Liver (tissue), 9 donors: Measurements from ENCODE around the gene ADORA3. TPM values are rescaled to one million over a fixed set of nuclear protein-coding genes. Genes with fewer than 3 reads are reported as not detected.

Experiments
- DNase-seq: peaks from one replicate; pipeline ENCODE4 v3.0.0-alpha.2; 2017; ENCODE audit warnings: low spot score
- H3K27ac ChIP-seq, 2 donors: one replicate each; pipeline ENCODE4 v1.7.0; 2013; ENCODE audit warnings: inconsistent platforms in 2 of 2, low read length in 2 of 2, control low read depth in 1 of 2, low read depth in 1 of 2, mild to moderate bottlenecking in 1 of 2
- H3K27me3 ChIP-seq, 4 donors: one replicate each; pipeline versions ENCODE4 v1.6.1 to v1.7.0; 2013; ENCODE audit warnings: low read length in 3 of 4, inconsistent platforms in 1 of 4, mild to moderate bottlenecking in 1 of 4, moderate library complexity in 1 of 4; ENCODE audit not compliant: control insufficient read depth in 4 of 4, insufficient read depth in 4 of 4
- H3K36me3 ChIP-seq, 4 donors: one replicate each; pipeline versions ENCODE4 v1.6.1 to v1.7.0; 2013; ENCODE audit warnings: low read length in 3 of 4, mild to moderate bottlenecking in 3 of 4, low read depth in 1 of 4, moderate library complexity in 1 of 4; ENCODE audit not compliant: control insufficient read depth in 4 of 4, insufficient read depth in 3 of 4
- H3K4me1 ChIP-seq, 4 donors: one replicate each; pipeline versions ENCODE4 v1.6.1 to v1.7.0; 2013; ENCODE audit warnings: low read length in 3 of 4, mild to moderate bottlenecking in 3 of 4, moderate library complexity in 1 of 4; ENCODE audit not compliant: control insufficient read depth in 4 of 4, insufficient read depth in 4 of 4
- H3K4me3 ChIP-seq, 3 donors: one replicate each; pipeline versions ENCODE4 v1.6.1 to v1.7.0; 2013; ENCODE audit warnings: low read length in 3 of 3, control low read depth in 1 of 3, low read depth in 1 of 3, mild to moderate bottlenecking in 1 of 3
- H3K9ac ChIP-seq, 2 donors: one replicate each; pipeline ENCODE4 v1.7.0; 2013; ENCODE audit warnings: low read length in 2 of 2, mild to moderate bottlenecking in 2 of 2, moderate library complexity in 2 of 2, control low read depth in 1 of 2, low read depth in 1 of 2
- H3K9me3 ChIP-seq, 4 donors: one replicate each; pipeline versions ENCODE4 v1.6.1 to v1.7.0; 2013; ENCODE audit warnings: low read length in 3 of 4; ENCODE audit not compliant: control insufficient read depth in 4 of 4
- ATF3 ChIP-seq: IDR thresholded peaks from 2 replicates; pipeline ENCODE4 v1.6.1; 2016; ENCODE audit warnings: antibody characterized with exemption
- CTCF ChIP-seq: fragments of 150-350 bp; IDR thresholded peaks from 2 replicates; pipeline ENCODE4 v1.5.1; 2017; ENCODE audit warnings: improper control_type of control experiment, low read depth, low read length; ENCODE audit not compliant: missing input control
- EGR1 ChIP-seq, 2 donors: IDR thresholded peaks; 2 replicates each; pipeline ENCODE4 v1.6.1; 2016 to 2018; ENCODE audit warnings: antibody characterized with exemption in 2 of 2, low read depth in 2 of 2
- FOXA2 ChIP-seq: IDR thresholded peaks from 2 replicates; pipeline ENCODE4 v1.6.1; 2016; ENCODE audit warnings: antibody characterized with exemption
- GABPA ChIP-seq, 2 donors: IDR thresholded peaks in 1 of 2; conservative IDR thresholded peaks in 1 of 2; 2 replicates each; pipeline ENCODE4 v1.6.1; 2016; ENCODE audit warnings: antibody characterized with exemption in 2 of 2, mild to moderate bottlenecking in 1 of 2, moderate library complexity in 1 of 2
- HNF4A ChIP-seq, 2 donors: conservative IDR thresholded peaks; 2 replicates each; pipeline ENCODE4 v1.6.1; 2016; ENCODE audit warnings: antibody characterized with exemption in 2 of 2, mild to moderate bottlenecking in 2 of 2
- HNF4G ChIP-seq: IDR thresholded peaks from 2 replicates; pipeline ENCODE4 v1.6.1; 2016; ENCODE audit warnings: antibody characterized with exemption
- JUND ChIP-seq, 2 donors: IDR thresholded peaks; 2 replicates each; pipeline ENCODE4 v1.6.1; 2016; ENCODE audit warnings: antibody characterized with exemption in 2 of 2
- MAX ChIP-seq: IDR thresholded peaks from 2 replicates; pipeline ENCODE4 v1.6.1; 2016; ENCODE audit warnings: antibody characterized with exemption
- NR2F2 ChIP-seq: IDR thresholded peaks from 2 replicates; pipeline ENCODE4 v1.6.1; 2016; ENCODE audit warnings: antibody characterized with exemption
- RAD21 ChIP-seq, 2 donors: IDR thresholded peaks; 2 replicates each; pipeline ENCODE4 v1.6.1; 2016; ENCODE audit warnings: antibody characterized with exemption in 2 of 2, mild to moderate bottlenecking in 2 of 2
- REST ChIP-seq: IDR thresholded peaks from 2 replicates; pipeline ENCODE4 v1.6.1; 2016; ENCODE audit warnings: antibody characterized with exemption, mild to moderate bottlenecking
- RXRA ChIP-seq, 2 donors: IDR thresholded peaks; 2 replicates each; pipeline ENCODE4 v1.6.1; 2017 to 2018; ENCODE audit warnings: antibody characterized with exemption in 2 of 2, mild to moderate bottlenecking in 1 of 2
- SP1 ChIP-seq: IDR thresholded peaks from 2 replicates; pipeline ENCODE4 v1.6.1; 2018; ENCODE audit warnings: antibody characterized with exemption, mild to moderate bottlenecking
- TAF1 ChIP-seq: conservative IDR thresholded peaks from 2 replicates; pipeline ENCODE4 v1.6.1; 2016; ENCODE audit warnings: antibody characterized with exemption, mild to moderate bottlenecking
- YY1 ChIP-seq: IDR thresholded peaks from 2 replicates; pipeline ENCODE4 v1.6.1; 2016; ENCODE audit warnings: antibody characterized with exemption, mild to moderate bottlenecking
- ZBTB33 ChIP-seq: IDR thresholded peaks from 2 replicates; pipeline ENCODE4 v1.6.1; 2016; ENCODE audit warnings: antibody characterized with exemption
- WGBS: extraction: QIAGEN DNeasy Blood & Tissue Kit; methylation state at CpG from one replicate; pipeline ENCODE4 v1.1.7; 2013; 5-methylcytosine and 5-hydroxymethylcytosine counted together
- polyA plus RNA-seq, 2 donors: library from polyadenylated mRNA; stranded (reverse) in 1 of 2; unstranded in 1 of 2; fragments of 200-250 nt in 1 of 2; fragments of >200 nt in 1 of 2; fragmentation: Nextera tagmentation in 1 of 2; extraction: Ambion mirVana in 1 of 2; gene quantifications; one replicate each; pipeline versions ENCODE4 v1.2.1 to v1.2.3, GENCODE V29; 2013 to 2015
- total RNA-seq, 2 donors: library from RNA; depleted of rRNA; stranded (reverse); fragments of >200 nt; gene quantifications; one replicate each; pipeline ENCODE4 v1.2.3, GENCODE V29; 2014
- donor health status: healthy.
- donor health status: healthy.
- donor health status: healthy.
- donor health status: healthy.
- donor health status: healthy.

The ADORA3 gene
- total and polyA plus RNA-seq, 4 donors, result 0.97 to 5.6 (median 3.2) TPM

- TF ChIP-seq HNF4A (conservative IDR thresholded peaks at IDR 0.05) (no peak), JUND (IDR thresholded peaks at IDR 0.05) (no peak), CTCF (no peak), RXRA (IDR thresholded peaks at IDR 0.05) (no peak), EGR1 (IDR thresholded peaks at IDR 0.05; ENCODE audit: low read depth in 2 of 2) (no peak), ZBTB33 (no peak), NR2F2 (no peak), TAF1 (no peak), SP1 (no peak), GABPA (IDR thresholded peaks at IDR 0.05 in 1 of 2, conservative IDR thresholded peaks at IDR 0.05 in 1 of 2) (no peak), ATF3 (no peak), YY1 (no peak), HNF4G (no peak), MAX (no peak), REST (no peak), FOXA2 (no peak), RAD21 (IDR thresholded peaks at IDR 0.05) (no peak)
- H3K27ac ChIP-seq, result no peak overlapping the region
- H3K9me3 ChIP-seq, result no peaks in the 10 kb centered on the region
- H3K27me3 ChIP-seq, result no peaks in the 10 kb centered on the region
- DNase-seq, result no peak
- 84% methylated on average over 5 of the region's 5 CpGs for WGBS
- H3K9ac ChIP-seq, result no peak overlapping the region
- H3K4me3 ChIP-seq, result no peak overlapping the region
- peaks cover 0 to 15% (median 4%) of the 10 kb centered on the region in 4 donors for H3K36me3 ChIP-seq
- no peaks in the 10 kb centered on the region for H3K4me1 ChIP-seq
Observed at GRCh38 chr1:111475701-111476100, 27.7 kb downstream of the ADORA3 start.

- no peak for DNase-seq
- no peak overlapping the region for H3K27ac ChIP-seq
- peaks cover 0 to 22% (median 10%) of the 10 kb centered on the region in 4 donors for H3K36me3 ChIP-seq
- peak overlapping the region in 1 of 2 donors; percentile 72 for H3K9ac ChIP-seq
- peak overlapping the region in 1 of 3 donors; percentile 8 for H3K4me3 ChIP-seq
- no peaks in the 10 kb centered on the region for H3K4me1 ChIP-seq
- TF ChIP-seq HNF4G, result no peak
- TF ChIP-seq HNF4A (conservative IDR thresholded peaks at IDR 0.05), result no peak
- TF ChIP-seq YY1, result no peak
- no peak for TF ChIP-seq FOXA2
- H3K9me3 ChIP-seq, result no peaks in the 10 kb centered on the region
- 84% methylated on average over 4 of the region's 4 CpGs for WGBS
- no peaks in the 10 kb centered on the region for H3K27me3 ChIP-seq
Observed at GRCh38 chr1:111474521-111474920, 28.9 kb downstream of the ADORA3 start.
